HG02870 (cell line): Measurements from ENCODE around the gene TOP2B.
A peak's percentile ranks its signal among the peaks of the same experiment; 100 is the strongest.

Experiments
- ATAC-seq: cut with Tn5 transposase; IDR thresholded peaks from one replicate; pipeline ENCODE4 v1.9.1; 2021; ENCODE audit warnings: mild to moderate bottlenecking, moderate library complexity; ENCODE audit not compliant: unreplicated experiment

TOP2B gene

GRCh38 chr3:25619382-25619781 is 45.3 kb downstream of the TOP2B start:
- no peak for ATAC-seq

- no peak for ATAC-seq
These were observed 46.7 kb downstream of the TOP2B start for GRCh38 chr3:25618028-25618427.

GRCh38 chr3:25611193-25611592 is 53.5 kb downstream of the TOP2B start:
- no peak for ATAC-seq

- no peak for ATAC-seq
These were observed 53.9 kb downstream of the TOP2B start for GRCh38 chr3:25610779-25611178.

- ATAC-seq, result peak; percentile 74
These were observed 54.5 kb downstream of the TOP2B start for GRCh38 chr3:25610167-25610566.

GRCh38 chr3:25604107-25604805 is 60.5 kb downstream of the TOP2B start:
- no peak for ATAC-seq

- ATAC-seq, result no peak
These were observed 61.0 kb downstream of the TOP2B start for GRCh38 chr3:25603703-25604102.

GRCh38 chr3:25597535-25598101 is 67.1 kb downstream of the TOP2B start:
- ATAC-seq, result no peak

GRCh38 chr3:25594007-25594502 is 70.7 kb downstream of the TOP2B start:
- no peak for ATAC-seq

GRCh38 chr3:25593001-25593400 is 71.7 kb downstream of the TOP2B start:
- no peak for ATAC-seq

GRCh38 chr3:25592510-25592968 is 72.2 kb downstream of the TOP2B start:
- no peak for ATAC-seq

- ATAC-seq, result no peak
These were observed 74.9 kb downstream of the TOP2B start for GRCh38 chr3:25589783-25590258.

- ATAC-seq, result no peak
These were observed 75.5 kb downstream of the TOP2B start for GRCh38 chr3:25589104-25589782.

GRCh38 chr3:25588441-25589103 is 76.1 kb downstream of the TOP2B start:
- no peak for ATAC-seq

- ATAC-seq, result no peak
These were observed 76.7 kb downstream of the TOP2B start for GRCh38 chr3:25587975-25588374.

GRCh38 chr3:25587526-25587925 is 77.2 kb downstream of the TOP2B start:
- no peak for ATAC-seq

GRCh38 chr3:25587094-25587493 is 77.6 kb downstream of the TOP2B start:
- ATAC-seq, result no peak

GRCh38 chr3:25586553-25586952 is 78.2 kb downstream of the TOP2B start:
- no peak for ATAC-seq

GRCh38 chr3:25586167-25586505 is 78.6 kb downstream of the TOP2B start:
- ATAC-seq, result no peak

- no peak for ATAC-seq
These were observed 79.1 kb downstream of the TOP2B start for GRCh38 chr3:25585361-25586166.
